A549 treated with Mapracorat at 1 μM for 4 hours (cell line): ENCODE measurements around the gene SPAG4. TPM values are rescaled to one million over a fixed set of nuclear protein-coding genes. Genes with fewer than 3 reads are reported as not detected.

Source experiments
- total RNA-seq: library from RNA; stranded (reverse); fragments of 200-300 nt; extraction: Qiagen RNA extraction; gene quantifications from 5 replicates; pipeline ENCODE4 v1.2.3, GENCODE V29; 2022

SPAG4 gene, protein sequence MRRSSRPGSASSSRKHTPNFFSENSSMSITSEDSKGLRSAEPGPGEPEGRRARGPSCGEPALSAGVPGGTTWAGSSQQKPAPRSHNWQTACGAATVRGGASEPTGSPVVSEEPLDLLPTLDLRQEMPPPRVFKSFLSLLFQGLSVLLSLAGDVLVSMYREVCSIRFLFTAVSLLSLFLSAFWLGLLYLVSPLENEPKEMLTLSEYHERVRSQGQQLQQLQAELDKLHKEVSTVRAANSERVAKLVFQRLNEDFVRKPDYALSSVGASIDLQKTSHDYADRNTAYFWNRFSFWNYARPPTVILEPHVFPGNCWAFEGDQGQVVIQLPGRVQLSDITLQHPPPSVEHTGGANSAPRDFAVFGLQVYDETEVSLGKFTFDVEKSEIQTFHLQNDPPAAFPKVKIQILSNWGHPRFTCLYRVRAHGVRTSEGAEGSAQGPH
- 3.1 to 5.9 TPM (median 4.8 TPM) in 5 replicates for total RNA-seq

DNA sequence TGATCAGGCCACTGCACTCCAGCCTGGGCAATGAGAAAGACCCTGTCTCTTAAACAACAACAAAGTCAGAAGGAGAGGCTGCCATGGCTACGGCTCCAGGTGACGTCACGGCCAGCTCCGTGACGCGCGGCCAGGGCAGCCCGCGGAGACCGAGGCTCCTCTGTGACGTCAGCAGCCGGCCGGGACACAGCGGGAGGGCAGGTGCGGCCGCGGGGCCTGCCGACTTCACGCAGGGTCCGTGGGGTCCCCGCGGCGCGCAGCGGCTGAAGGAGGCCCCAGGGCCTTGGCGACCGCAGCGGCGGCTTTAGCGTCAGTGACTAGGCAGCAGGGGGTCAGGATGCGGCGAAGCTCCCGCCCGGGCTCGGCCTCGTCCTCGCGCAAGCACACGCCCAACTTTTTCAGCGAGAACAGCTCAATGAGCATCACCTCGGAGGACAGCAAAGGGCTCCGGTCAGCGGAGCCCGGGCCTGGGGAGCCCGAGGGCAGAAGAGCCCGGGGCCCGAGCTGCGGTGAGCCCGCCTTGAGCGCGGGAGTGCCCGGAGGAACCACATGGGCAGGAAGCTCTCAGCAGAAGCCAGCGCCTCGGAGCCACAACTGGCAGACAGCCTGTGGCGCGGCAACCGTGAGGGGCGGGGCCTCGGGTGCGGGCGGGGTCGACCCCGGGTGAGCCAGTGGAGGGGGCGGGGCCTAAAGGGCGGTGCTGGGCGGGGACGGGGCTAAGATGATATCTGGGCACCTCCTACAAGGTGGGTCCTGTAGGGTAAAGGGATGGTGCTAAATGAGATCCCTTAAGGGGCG, at the start of gene SPAG4:
Gene SPAG4, plus strand, starts transcription at position 163 of the 798 bp plus-strand sequence. Its CDS starts 175 bp downstream, at position 338.

DNA sequence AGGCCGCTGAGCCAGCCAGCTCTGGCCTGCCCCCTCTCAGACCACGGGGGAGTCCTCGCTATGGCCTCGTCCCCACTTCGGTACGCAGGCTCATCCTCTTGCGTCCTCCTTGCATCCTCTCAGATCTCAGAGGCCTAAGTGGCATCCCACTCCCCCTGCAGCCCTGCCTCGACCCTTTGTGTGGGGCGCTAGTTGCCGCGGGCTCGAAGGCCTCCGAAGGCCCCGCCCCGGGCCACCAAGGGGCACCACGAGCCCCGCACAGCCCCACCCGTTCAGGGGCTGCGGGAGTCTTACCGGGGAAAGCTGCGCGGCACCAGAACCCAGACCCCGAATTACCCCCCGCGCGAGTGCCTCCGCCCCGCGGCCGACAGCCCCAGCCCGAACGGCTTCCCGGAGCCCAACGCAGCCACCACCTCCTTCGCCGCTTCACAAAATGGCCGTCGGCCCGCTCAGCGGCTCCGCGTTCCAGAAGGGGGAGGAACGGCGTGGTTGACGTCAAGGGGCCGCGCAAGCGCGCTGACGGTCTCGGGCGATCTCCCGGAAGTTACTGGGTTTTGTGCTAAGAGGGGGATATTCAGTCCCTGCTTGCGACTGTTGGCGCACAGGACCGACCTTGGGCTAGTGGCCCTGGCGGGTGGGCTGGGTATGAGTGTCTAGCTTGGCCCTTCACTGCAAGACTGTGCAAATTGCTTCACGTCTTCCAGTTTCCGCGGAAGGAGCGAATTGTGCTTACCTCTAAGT, 49.0 kb downstream of the SPAG4 start, which contains the start of the genes CPNE1 and RBM12:
Gene CPNE1, minus strand, starts transcription at position 435 of the 741 bp plus-strand sequence. CDS start 31,977 bp downstream, outside the sequence.
Gene RBM12, minus strand, starts transcription at position 435 of the 741 bp plus-strand sequence. CDS start 9,578 bp downstream, outside the sequence.

Other genes starting within 250 kb of the SPAG4 start
- gene UQCC1, start 203.9 kb upstream of the SPAG4 start, total RNA-seq = 28.6 to 34.3 TPM (median 30.3 TPM) in 5 replicates
- not detected in 5 replicates for gene GDF5, start 177.6 kb upstream of the SPAG4 start, total RNA-seq
- 18.4 to 31.4 TPM (median 27.1 TPM) in 5 replicates for gene CEP250, start 160.2 kb upstream of the SPAG4 start, total RNA-seq
- not detected in 5 replicates for gene C20orf173, start 86.2 kb upstream of the SPAG4 start, total RNA-seq
- 218 to 245 TPM (median 235 TPM) in 5 replicates for gene ERGIC3, start 73.8 kb upstream of the SPAG4 start, total RNA-seq
- 172 to 223 TPM (median 215 TPM) in 5 replicates for gene CPNE1, start 49.1 kb downstream of the SPAG4 start, total RNA-seq
- 75.1 to 94.8 TPM (median 79.3 TPM) in 5 replicates for gene RBM12, start 49.1 kb downstream of the SPAG4 start, total RNA-seq
- gene NFS1, start 83.5 kb downstream of the SPAG4 start, total RNA-seq = 29.9 to 42.8 TPM (median 37.1 TPM) in 5 replicates
- gene ROMO1, start 83.6 kb downstream of the SPAG4 start, total RNA-seq = 343 to 392 TPM (median 375 TPM) in 5 replicates
- gene RBM39, start 126.4 kb downstream of the SPAG4 start, total RNA-seq = 181 to 218 TPM (median 200 TPM) in 5 replicates
- 28.1 to 39.5 TPM (median 36.5 TPM) in 5 replicates for gene PHF20, start 156.2 kb downstream of the SPAG4 start, total RNA-seq